NOMO-1 treated with dmso at 0.1 percent for 144 hours (cell line): ENCODE results near the gene CHST15.

Experiments
- DNase-seq: peaks from one replicate; lab custom pipeline; 2025; ENCODE audit not compliant: unreplicated experiment; lab: John Stamatoyannopoulos, UW

CHST15 gene, protein sequence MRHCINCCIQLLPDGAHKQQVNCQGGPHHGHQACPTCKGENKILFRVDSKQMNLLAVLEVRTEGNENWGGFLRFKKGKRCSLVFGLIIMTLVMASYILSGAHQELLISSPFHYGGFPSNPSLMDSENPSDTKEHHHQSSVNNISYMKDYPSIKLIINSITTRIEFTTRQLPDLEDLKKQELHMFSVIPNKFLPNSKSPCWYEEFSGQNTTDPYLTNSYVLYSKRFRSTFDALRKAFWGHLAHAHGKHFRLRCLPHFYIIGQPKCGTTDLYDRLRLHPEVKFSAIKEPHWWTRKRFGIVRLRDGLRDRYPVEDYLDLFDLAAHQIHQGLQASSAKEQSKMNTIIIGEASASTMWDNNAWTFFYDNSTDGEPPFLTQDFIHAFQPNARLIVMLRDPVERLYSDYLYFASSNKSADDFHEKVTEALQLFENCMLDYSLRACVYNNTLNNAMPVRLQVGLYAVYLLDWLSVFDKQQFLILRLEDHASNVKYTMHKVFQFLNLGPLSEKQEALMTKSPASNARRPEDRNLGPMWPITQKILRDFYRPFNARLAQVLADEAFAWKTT

DNA sequence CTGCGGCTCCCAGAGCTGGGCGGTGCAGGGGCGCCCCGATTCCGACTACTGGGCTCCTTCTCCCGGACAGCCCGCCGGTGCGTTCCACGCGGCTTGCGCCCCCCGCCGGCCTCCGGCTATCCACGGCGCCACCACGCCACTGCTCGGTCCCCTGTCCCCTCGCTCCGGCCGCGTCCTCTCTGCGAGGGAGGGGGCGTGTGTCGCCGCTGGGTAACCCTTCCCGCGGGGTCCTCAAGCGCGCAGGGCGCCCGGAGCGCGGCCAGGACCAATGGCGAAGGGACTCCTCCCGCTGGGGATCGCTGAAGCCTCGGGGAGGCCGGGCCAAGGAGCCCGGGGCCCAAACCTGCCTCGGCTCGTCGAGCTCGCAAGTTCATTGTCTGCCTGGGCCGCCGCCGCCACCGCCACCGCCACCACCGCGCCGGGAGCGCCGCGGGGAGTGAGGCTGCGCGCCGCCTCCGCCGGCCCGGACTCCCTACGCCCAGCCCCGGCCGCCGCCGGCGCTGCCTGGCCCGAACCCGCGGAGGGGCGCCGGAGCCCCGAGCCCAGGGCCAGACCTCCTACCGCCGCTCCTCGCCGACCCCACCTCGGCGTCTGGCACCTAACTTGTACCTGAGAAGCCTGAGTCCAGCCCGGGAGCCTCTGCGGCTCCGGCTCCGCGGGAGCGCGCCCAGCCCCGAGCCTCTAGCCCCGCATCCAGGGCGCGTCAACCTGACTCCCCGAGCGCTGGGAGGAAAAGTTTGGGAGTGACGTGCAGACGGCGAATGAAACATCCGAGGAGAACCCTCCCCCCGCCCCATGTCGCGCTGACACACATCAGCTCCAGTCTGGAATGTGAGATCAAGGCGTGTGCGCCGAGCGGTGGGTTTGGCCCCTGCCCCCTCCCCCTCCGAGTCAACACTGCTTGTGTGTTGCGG is at the start of gene CHST15:
CHST15 (minus strand) TSS at position 739 of the 914 bp plus-strand sequence. CDS start 47,386 bp downstream, outside the sequence.
- DNase-seq: no peak

DNA sequence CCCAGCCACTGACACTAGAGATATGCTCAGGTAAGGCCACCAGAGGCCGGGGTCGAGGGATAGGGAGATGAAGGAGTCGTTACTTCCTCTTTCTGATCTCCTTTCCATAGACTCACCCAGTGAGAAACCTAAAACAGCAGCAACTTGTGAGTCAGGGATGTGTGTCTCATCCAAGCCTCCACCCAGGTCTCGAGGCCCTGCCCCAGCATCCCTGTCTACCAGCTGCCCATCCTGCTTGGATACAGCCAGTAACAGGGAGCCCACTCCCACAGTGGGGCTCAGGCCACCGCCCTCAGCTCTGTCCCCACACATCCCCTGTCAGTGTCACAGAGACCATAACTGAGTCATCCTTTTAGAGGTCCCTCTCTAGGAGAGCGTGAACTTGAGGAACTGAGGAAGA is 49.6 kb upstream of the CHST15 start:
- DNase-seq: no peak

DNA sequence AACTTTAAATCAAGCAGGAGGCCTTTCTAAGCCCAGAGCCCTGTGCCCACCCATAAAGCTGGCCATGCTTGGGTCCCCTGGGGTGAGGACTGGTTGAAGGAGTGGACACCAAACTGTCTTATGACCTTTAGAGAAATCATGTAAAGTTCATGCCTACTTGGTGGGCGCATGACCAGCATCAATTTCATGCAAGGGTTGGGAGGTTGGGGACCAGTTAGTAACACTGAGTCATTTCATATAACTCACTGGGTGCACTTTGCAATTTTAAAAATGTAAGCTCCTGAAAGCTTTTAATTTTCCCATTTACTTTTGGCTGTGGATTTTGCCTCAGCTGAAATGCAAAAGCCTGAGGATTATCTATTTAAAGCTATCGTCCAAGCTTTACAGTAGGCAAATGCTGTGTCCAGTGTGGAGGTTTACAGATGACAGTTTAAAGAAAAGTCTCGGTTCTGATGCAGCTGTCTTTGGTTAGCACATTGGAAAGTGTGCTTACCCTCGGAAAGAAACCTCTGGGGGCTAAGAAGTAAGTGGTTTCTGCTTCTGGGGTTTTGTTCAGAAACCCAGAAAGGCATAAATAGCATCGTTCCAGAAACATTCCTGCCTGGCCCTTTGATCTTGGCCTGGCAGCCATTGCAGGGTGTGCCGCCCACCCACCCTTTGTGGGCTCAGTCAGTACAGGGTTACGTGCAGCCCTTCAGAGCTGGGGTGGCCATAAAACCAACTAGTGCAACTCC is 48.8 kb upstream of the CHST15 start:
- no peak for DNase-seq

DNA sequence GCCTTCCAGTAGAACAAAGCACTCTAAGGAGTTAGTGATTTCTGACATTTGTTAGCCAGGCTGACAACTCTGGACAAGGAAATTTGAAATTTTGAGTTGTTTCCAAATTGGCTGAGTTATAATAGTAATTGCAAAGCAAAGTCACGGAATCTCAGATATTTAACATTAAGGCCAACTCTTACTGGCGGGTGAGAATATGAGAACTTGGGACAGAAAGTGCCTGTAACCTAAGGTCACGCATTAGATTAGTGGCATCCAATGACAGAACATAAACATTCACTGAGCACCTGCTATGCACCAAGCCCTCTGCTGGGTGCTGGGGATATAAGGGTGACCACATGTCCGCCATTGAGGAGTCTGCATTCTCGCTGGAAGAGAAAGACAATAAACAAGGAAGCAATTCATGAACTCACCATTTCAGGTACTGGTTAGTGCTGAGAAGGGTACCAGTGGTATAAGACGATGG is 45.5 kb upstream of the CHST15 start:
- no peak for DNase-seq

DNA sequence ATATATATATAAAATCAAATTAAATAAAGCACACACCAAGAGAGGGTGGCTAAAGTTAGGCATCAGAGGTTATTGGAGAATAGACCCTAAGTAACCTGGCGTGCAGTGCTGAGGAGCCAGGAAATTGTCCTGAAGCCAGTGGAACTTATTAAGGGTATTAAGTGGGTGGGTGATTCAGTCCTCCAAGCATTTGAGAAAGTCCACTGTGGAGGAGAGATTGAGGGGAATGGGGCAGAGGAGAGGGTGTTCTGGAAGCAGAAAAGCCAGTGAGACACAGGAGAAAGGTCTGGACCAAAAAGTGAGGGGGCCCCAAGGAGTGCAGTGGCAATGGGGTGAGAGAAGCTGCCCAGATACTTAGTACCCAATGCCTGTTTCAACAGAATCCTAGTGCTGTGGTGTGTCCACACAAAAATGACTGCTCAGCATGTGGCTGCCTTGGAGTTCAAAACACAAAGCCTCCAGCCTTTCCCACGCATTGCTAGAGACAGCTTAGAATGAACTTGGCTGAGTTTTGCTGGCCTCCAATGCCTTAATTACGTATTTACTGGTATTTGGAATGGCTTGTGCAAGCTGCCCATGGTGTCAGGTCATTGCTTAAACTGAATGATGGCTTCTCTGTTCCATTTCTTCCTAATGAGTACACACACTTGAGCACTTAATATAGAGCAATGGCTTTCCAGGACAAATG is 44.9 kb upstream of the CHST15 start:
- no peak for DNase-seq

DNA sequence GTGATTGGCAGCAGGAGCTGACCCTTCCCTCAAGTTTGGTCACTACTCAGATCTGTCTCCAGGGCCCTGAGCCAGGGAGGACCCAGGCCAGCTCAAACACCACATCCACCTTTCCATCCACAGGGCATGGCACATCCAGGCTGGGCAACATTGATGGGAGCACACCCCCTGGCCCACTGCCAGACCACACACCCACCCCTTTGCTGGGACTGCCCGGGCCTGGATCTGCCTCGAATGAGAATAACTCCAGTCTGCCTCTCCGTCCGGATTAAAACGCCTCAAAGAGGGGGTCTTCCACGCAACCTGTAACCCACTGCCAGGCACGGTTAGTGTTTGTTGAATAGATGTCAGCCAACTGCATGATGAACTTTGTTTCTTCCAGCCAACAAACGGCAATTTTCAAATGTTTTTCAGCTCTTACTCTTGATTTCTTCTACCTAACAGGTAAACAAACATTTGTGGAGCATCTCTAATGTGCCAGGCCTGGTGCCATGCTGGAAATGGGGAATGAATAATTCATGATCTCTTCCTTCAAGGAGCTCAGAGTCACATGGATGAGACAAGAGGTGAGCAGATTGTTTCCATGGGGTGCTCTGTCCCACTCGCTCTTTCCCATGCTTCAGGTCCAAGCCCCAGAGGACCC is 41.0 kb upstream of the CHST15 start:
- no peak for DNase-seq

DNA sequence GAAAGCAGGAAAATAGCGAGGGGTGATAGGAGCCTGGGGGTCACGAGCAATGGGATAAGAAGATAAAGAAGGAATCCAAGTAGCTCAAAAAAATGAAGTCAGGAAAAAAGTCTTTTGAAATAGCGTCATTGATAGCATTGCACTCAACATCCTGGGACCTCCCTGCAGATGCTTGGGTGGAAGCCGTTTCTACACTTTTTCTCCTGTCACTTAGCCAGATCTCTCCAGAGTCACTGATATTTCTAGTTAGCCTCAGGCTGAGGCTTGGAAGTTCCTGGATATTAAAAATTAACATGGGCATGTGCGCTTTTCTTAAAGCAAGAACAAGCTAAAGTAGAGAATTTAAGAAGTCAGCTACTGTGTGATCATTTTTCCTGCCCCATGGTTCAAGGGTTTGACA is 39.5 kb upstream of the CHST15 start:
- no peak for DNase-seq

DNA sequence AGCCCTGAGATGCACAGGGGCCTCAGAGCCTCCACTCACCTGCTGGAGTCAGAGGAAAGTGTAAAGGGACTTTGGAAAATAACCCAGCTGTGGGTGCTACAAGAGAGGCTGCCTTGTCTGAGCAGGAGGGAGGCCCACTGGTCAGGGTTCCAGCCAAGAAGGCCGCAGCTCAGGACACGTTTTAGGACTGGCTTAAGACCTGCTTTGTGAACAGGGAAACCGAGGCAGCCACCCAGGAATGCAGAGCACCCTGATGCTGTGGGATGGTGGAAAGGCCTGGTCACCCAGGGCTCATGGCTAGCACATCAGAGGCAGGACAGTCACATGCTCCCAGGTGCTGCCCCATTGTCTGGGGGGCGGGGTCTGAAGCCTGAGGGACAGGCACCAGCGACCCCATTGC is 38.9 kb upstream of the CHST15 start:
- DNase-seq: no peak

DNA sequence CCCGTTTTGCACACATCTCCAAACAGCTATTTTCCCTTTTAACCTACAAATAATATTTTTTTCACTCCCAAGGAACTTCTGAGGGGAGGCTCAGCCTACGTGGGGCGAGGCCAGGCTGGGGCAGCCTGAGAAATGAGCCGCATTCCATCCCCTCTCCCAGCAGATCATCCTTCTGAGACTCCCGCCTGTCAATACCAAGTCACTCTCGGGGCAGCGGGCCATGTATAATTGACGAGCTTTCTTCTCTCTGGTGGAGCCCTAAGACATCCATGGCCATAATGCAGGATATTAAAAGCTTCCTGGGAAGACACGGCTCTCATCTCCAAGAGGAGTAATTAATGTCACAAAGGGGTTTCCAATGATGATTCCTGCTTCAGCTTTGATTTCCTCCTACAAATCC is 37.8 kb upstream of the CHST15 start:
- no peak for DNase-seq

DNA sequence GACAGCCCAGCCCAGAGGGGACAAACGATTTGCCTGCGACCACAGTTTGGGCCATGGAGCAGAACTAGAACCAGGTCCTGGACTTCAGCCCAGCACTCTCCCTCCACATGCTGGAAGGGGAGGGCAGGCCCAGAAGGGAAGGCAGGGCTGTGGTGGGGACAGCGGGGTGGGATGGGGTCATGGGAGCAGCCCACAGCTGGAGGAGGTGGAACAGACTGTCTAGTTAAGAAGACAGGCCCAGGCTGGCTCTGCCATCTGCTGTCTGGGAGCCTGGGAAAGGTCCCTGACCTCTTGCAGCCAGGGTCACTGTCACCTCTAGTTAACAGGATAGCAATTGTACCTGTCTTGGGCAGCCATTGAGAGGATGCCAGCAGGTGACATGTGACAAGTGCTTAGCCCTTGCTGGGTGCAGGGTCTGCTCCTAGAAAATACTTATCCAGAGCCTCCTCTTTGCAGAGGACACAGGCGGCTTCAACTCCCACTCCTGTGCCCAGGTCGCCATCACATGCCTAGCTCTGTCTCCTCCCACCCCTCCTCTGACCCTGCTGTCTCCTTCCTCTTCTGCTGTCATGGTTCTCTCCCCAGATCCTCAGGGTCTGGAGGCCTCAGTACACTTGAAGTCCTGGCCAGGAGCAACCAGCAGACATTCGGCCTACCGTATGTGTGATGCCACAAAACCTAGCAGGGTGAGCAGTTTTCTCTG is 37.0 kb upstream of the CHST15 start:
- no peak for DNase-seq

DNA sequence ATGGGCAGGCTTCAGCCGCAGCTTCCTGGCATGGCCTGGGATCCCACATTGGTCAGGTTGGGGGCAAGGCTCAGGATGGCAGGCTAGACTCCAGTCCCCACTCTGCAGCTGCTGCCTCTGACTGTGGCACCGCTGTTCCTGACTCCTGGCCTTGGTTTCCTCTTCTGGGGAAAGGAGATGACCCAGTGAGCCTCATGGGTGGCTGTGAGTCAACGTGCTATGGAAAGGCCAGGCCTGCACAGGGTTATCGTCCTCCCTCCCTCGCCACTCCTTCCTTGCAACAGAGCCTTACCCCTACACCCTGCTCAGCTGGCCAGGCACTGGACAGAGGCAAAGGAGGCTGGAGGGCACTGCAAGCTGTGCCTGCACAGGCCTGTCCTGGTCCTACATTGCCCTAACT is 36.1 kb upstream of the CHST15 start:
- no peak for DNase-seq

DNA sequence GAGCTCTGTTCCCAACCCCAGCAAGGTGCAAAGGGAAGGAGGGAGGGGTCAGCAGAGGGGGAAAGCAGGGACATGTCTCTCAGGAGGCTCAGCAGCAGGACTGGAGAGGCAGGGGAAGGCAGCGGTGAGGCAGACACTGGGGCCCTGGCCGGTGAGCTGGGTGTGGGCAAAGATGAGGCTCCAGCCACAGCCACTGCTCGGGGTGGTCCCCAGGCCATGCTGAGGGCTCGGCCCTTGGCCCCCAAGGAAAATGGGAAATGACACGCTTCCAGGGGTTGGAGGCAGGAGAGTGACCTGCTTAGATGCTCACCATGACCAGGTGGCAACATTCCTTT is 35.4 kb upstream of the CHST15 start:
- no peak for DNase-seq

DNA sequence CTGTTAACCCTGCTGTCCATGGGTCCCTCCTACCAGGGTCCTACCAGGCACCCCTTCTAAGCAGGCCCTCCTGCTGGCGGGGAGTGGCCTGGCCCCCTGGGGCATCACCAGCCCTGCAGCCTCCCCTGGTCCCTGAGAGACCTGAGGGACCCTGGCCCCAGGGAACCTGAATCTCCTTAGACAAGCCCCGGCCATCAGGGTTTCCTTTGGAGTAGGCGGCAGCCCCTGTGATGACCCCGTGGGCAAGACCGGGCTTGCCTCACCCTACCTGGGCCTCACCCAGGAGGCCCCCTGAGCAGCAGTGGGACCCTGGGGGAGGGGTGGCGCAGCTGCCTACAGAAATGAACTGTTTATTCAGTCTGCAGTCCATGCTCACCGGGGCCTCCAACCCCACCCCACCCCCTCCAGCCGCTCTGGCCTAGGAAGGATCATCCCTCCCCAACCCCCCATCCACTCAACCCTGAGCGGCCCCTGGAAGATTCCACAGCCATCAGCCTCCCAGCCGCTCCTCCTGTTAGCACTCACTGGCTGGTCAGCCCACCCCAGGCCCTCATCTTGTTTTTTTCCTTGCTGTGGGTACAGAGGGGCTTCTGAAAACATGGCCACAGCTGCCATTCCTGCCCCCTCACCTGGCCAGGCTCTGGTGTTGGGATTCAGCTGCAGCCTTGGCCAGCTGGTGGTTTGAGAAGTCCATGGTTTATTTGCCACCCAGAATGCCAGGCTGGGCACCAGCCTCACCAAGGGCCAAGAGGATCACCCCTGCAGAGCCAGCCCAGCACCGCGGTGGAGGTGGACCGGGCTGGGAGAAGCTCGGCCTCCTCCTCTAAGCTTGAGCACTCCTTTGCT is 34.8 kb upstream of the CHST15 start:
- no peak for DNase-seq

DNA sequence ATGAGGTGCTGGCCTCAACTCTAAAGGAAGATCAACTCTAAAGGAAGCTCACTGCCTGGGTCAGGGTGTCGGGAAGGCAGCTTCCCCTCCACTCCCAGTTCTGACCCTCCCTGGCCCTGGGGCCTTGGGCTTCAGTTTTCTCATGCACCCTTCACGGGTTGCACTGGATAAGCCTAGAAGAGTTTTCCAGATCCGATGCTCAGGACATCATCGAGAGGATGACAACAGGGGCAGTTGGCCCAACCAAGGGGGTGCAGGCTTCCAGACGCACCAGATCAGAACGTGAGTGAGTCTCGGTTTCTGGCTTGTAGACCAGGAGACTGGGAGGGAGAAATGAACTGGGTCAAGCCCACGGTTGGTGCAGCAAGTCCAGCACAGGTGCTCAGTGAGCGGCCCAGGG is 34.2 kb upstream of the CHST15 start:
- no peak for DNase-seq

DNA sequence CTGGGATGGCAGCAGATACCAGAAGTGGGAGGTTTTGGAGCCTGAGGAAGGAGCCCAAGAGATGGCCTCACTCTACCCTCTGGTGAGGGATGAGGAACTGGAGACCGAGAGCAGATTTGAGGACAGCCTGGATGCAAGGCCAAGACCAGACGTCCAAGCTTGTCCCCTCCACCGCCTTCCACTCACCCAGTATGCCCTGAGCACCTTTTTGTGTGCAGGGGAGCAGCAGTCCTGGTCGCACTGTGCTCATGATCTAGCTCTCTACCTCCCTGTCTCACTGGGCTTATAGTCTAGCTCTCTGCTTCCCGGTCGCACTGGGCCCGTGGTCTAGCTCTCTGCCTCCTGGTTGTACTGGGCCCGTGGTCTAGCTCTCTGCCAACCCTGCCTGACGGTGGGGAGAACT is 33.6 kb upstream of the CHST15 start:
- DNase-seq: no peak

DNA sequence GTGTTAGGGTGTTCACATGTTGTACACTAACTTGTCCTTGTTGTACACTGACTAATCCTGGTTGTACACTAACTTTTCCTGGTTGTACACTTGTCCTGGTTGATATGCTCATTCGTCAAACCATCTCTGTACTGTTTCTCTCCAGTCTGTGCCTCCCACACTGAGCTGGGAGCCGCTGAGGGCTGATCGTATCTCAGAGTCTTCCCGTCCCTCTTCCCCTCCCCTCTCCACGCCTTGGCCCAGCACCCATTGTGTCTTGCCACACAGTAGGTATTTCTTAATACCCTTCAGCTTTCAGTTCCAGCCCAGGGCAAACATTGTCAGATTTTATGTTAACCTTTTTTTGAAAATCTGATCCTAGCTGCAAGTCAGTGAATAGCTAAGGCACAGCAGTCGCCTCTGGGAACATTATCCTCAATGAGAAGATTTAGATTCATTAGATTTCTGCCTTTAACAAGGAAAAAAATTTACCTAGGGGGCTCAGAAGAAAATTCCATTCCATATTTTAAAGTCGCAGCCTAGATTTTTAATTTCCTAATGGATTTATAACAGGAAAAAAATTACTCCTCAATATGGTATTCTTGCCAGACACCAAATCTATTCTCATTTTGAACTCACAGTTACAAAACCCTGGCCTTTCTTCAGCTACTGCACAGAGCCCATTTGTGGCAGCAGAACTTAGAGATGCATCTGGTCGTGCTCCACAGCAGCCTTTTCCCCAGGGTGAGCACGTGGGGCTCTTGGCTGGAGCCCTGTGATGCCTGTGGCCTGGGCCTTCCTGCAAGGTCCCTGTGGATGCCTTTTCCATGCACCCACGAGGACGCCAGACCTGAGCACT is 33.0 kb upstream of the CHST15 start:
- no peak for DNase-seq

DNA sequence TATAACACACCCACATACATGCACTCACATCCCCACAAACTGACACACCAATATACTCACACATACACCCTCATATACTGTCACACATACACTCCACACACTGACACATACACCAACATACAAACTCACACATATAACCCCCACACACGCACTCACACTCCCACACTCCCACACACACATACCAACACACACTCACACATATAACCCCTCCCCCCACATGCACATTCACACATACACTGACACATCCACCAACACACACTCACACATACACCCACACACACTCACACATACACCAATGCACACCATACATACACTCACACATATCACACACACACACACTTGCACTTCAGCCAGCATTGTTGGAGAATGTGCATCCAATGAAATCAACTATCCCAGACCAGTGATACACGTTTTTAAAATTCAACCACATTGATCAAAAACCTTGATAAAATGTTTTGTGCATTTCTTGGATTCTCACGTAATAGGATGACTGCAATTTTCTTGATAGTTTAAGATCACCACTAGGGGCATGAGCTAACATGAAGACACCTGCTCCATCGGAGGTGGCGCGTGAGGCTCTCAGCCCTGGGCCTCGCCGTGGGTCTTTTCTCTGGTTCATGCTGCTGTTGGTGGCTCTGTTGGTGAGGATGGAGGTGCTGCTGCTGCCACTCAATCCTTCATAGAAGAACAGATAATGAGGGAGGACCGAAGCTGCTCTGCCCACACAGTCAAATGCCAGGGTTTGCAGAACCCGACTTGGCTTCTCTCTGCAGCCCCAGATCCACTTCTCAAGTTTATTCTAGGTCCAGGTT is 32.1 kb upstream of the CHST15 start:
- no peak for DNase-seq
